GM12878 (cell line): ENCODE measurements around the gene PATJ.

ENCODE experiments used
- CTCF ChIP-seq, 3 experiments: IDR thresholded peaks in 2 of 3; conservative IDR thresholded peaks in 1 of 3; 2 replicates each; pipeline ENCODE4 v1.5.1; 2011; ENCODE audit warnings: low read depth in 3 of 3, low read length in 3 of 3, mild to moderate bottlenecking in 3 of 3, control low read depth in 2 of 3, moderate library complexity in 2 of 3, inconsistent platforms in 1 of 3, mixed read lengths in 1 of 3; ENCODE audit not compliant: control insufficient read depth in 2 of 3, insufficient read depth in 1 of 3; ENCODE audit errors: extremely low read depth in 1 of 3
- IRF3 ChIP-seq: fragments of 450-650 bp; IDR thresholded peaks from 2 replicates; pipeline ENCODE4 v1.6.1; 2014; ENCODE audit warnings: mild to moderate bottlenecking
- JUNB ChIP-seq: IDR thresholded peaks from 2 replicates; pipeline ENCODE4 v1.6.1; 2016; ENCODE audit warnings: antibody characterized with exemption, mild to moderate bottlenecking
- POLR2A ChIP-seq: IDR thresholded peaks from 2 replicates; pipeline ENCODE4 v1.6.1; 2011; ENCODE audit warnings: low read depth, mild to moderate bottlenecking, low read length
- POLR2AphosphoS5 ChIP-seq: IDR thresholded peaks from 2 replicates; pipeline ENCODE4 v1.6.1; 2011; ENCODE audit warnings: mild to moderate bottlenecking, low read length, inconsistent platforms
- RBBP5 ChIP-seq: fragments of 200-600 bp; sonication (generic); conservative IDR thresholded peaks from 2 replicates; pipeline ENCODE4 v1.6.1; 2016
- REST ChIP-seq: IDR thresholded peaks from 2 replicates; pipeline ENCODE4 v1.6.1; 2012; ENCODE audit warnings: mild to moderate bottlenecking, low read depth, low read length
- SP1 ChIP-seq: IDR thresholded peaks from one replicate; pipeline ENCODE4 v1.6.1; 2011; ENCODE audit warnings: low read depth, low read length
- USF2 ChIP-seq: IDR thresholded peaks from 2 replicates; pipeline ENCODE4 v1.6.1; 2011; ENCODE audit warnings: low read depth, low read length, improper control_type of control experiment, borderline replicate concordance

- no peak for TF ChIP-seq SP1
- TF ChIP-seq CTCF (IDR thresholded peaks at IDR 0.05 in 2 of 3, conservative IDR thresholded peaks at IDR 0.05 in 1 of 3; ENCODE audit: control insufficient read depth in 2 of 3, extremely low read depth in 1 of 3, insufficient read depth in 1 of 3, low read depth in 3 of 3, low read length in 3 of 3), result no peak
- no peak for TF ChIP-seq USF2
- TF ChIP-seq RBBP5, result no peak
- TF ChIP-seq POLR2AphosphoS5, result no peak
- no peak for TF ChIP-seq POLR2A
- no peak for TF ChIP-seq JUNB
- TF ChIP-seq IRF3, result no peak
- TF ChIP-seq REST, result no peak
Observed at GRCh38 chr1:62209931-62210595, 467.8 kb downstream of the PATJ start.
